ENCODE measurements around the gene SLC26A2. TPM values are rescaled to one million over a fixed set of nuclear protein-coding genes. Genes with fewer than 3 reads are reported as not detected.

SLC26A2 gene
- total RNA-seq, 1 experiment from 2014 or later, result 43.9 TPM

DNA sequence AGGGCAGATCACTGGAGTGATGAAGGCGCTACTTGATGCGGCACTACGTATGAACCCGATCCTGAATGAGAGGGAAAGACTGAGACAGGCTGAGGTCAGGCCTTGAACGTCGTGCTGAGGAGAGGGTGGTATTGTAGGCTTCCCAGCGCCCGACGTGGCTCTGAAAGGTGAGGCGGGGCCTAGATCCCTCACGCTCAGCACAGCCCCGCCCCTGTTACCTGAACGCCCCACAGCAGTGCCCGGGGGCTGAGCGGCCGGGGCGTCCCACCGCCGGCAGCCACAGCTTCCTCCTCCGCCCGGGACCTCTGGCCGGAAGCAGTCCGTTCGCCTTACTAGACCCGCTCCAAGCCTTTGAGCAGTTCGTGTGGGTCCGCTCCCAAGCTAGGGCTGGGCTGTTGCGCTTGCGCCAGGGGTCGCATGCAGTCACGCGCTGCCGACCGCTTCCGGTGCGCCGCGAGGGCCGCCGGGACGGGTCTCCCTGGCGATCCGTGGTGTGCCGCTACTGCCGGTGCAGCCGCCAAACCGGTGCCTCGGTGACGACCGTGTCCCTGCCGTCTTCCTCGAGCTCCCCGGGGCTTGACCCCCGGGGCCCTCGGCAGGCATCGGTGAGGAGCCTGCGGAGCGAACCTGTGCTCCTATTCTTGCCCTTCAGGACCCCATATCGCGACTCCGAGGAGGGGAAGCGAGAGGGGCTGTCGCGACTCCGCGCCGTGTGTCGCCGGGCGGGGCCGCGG, 39.9 kb downstream of the SLC26A2 start, which contains the start of the genes HMGXB3 and TIGD6:
Gene HMGXB3, plus strand, starts transcription at position 484 of the 734 bp plus-strand sequence. CDS start 4,114 bp downstream, outside the sequence.
Gene TIGD6, minus strand, starts transcription at position 399 of the 734 bp plus-strand sequence. CDS start 4,306 bp downstream, outside the sequence.
- TF ChIP-seq, protein P1, sequence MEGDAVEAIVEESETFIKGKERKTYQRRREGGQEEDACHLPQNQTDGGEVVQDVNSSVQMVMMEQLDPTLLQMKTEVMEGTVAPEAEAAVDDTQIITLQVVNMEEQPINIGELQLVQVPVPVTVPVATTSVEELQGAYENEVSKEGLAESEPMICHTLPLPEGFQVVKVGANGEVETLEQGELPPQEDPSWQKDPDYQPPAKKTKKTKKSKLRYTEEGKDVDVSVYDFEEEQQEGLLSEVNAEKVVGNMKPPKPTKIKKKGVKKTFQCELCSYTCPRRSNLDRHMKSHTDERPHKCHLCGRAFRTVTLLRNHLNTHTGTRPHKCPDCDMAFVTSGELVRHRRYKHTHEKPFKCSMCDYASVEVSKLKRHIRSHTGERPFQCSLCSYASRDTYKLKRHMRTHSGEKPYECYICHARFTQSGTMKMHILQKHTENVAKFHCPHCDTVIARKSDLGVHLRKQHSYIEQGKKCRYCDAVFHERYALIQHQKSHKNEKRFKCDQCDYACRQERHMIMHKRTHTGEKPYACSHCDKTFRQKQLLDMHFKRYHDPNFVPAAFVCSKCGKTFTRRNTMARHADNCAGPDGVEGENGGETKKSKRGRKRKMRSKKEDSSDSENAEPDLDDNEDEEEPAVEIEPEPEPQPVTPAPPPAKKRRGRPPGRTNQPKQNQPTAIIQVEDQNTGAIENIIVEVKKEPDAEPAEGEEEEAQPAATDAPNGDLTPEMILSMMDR (IDR thresholded peaks at IDR 0.05; ENCODE audit: insufficient read depth in 1 of 2, low read depth in 1 of 2, low read length in 1 of 2, severe bottlenecking in 1 of 2, unreplicated experiment in 1 of 2), result no peak
- Histone ChIP-seq H3K4me1 (peaks cover 34% of the 10 kb centered on the region), H3K36me3 (ENCODE audit: control insufficient read depth, insufficient read depth, low read length) (no peaks in the 10 kb centered on the region; the same call in 1 of the 2 replicates), H3K27me3 (replicated peaks; ENCODE audit: control insufficient read depth, insufficient read depth, low read length) (no peaks in the 10 kb centered on the region), H3K4me3 (ENCODE audit: low read depth, low read length) (peak within 1 kb of the TSS; percentile 72), H3K9me3 (no peaks in the 10 kb centered on the region)
- Mint-ChIP-seq H3K4me3 (ENCODE audit: unreplicated experiment) (peak within 1 kb of the TSS; percentile 85), H3K27me3 (ENCODE audit: insufficient read depth, unreplicated experiment) (no peaks in the 10 kb centered on the region), H3K9me3 (ENCODE audit: unreplicated experiment) (no peaks in the 10 kb centered on the region), H3K27ac (ENCODE audit: unreplicated experiment) (peak within 1 kb of the TSS; percentile 86), H3K36me3 (ENCODE audit: insufficient read depth, unreplicated experiment) (peaks cover 52% of the 10 kb centered on the region), H3K4me1 (ENCODE audit: low read depth, unreplicated experiment) (peaks cover 42% of the 10 kb centered on the region)
- intact Hi-C loops (cut with micrococcal nuclease; ENCODE audit: unreplicated experiment), result no loop called here
- ChIA-PET CTCF (interaction anchor here (0.9 to 1.4 kb wide), 6 partner anchors 10 to 167 kb away, joined by 3 to 10 read pairs (median 6); no protein-coding TSS in a partner anchor), POLR2A (interaction anchor here (0.5 to 1.9 kb wide), 7 partner anchors 22 to 172 kb away, joined by 3 to 7 read pairs (median 4); partner anchors contain the start of gene SLC26A2)
- DNase-seq, result peak; percentile 95 to 97
- BruUV-seq (replicated peaks), result no TSS peak

DNA sequence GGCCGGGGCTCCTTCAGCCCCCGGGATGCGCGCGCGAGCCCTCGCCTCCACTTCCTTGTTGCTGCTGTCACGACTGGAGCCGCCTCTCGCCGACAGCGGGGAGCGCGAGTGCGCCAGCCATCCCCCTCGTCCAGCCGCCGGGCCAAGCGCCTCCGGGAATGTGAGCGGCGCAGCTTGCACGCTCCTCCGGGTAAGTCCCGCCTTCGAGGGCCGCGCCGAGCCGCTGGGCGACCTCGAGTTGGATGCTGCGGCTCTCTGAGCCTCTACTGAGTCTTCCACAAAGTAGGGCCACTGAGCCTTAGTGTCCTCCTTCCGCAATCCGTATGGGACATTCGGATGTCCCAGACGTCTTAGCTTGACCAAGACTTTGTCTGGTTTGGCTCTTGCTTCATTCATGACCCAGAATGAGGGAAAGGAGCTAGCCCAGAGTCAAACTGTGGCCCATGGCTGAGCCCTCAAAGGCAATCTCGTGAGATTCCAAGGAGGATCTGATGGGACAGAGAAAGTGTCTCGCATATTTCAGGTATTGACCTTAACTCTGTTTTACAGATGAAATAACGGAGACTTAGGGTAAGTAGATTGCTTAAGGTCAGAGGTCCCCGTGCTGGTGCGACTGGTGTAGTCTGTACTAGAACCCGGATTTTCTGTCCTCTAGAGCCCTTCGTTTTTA, 40.6 kb downstream of the SLC26A2 start:
- Histone ChIP-seq H3K9me3 (no peaks in the 10 kb centered on the region), H3K27me3 (replicated peaks; ENCODE audit: control insufficient read depth, insufficient read depth, low read length) (no peaks in the 10 kb centered on the region), H3K36me3 (ENCODE audit: control insufficient read depth, insufficient read depth, low read length) (no peaks in the 10 kb centered on the region; the same call in 1 of the 2 replicates), H3K4me1 (peaks cover 27% of the 10 kb centered on the region), H3K4me3 (ENCODE audit: low read depth, low read length) (peak overlapping the region; percentile 72)
- TF ChIP-seq, protein P1 (IDR thresholded peaks at IDR 0.05; ENCODE audit: insufficient read depth in 1 of 2, low read depth in 1 of 2, low read length in 1 of 2, severe bottlenecking in 1 of 2, unreplicated experiment in 1 of 2), result no peak
- Mint-ChIP-seq H3K4me1 (ENCODE audit: low read depth, unreplicated experiment) (peaks cover 35% of the 10 kb centered on the region), H3K9me3 (ENCODE audit: unreplicated experiment) (no peaks in the 10 kb centered on the region), H3K27ac (ENCODE audit: unreplicated experiment) (peak overlapping the region; percentile 86), H3K4me3 (ENCODE audit: unreplicated experiment) (peak overlapping the region; percentile 85), H3K27me3 (ENCODE audit: insufficient read depth, unreplicated experiment) (no peaks in the 10 kb centered on the region), H3K36me3 (ENCODE audit: insufficient read depth, unreplicated experiment) (peaks cover 53% of the 10 kb centered on the region)
- POLR2A ChIA-PET, result interaction anchor here (0.5 to 1.9 kb wide), 5 partner anchors 25 to 145 kb away, joined by 3 to 7 read pairs (median 4); no protein-coding TSS in a partner anchor
- no TSS peak for BruUV-seq (replicated peaks)
- intact Hi-C loops (cut with micrococcal nuclease; ENCODE audit: unreplicated experiment), result no loop called here
- CTCF ChIA-PET, result interaction anchor here (0.9 to 1.4 kb wide), 5 partner anchors 11 to 167 kb away, joined by 3 to 10 read pairs (median 8); no protein-coding TSS in a partner anchor
- peak; percentile 34 to 42 for DNase-seq

Data from Caco-2 (cell line).